ENCODE results near the gene TOX3.

Gene TOX3

DNA sequence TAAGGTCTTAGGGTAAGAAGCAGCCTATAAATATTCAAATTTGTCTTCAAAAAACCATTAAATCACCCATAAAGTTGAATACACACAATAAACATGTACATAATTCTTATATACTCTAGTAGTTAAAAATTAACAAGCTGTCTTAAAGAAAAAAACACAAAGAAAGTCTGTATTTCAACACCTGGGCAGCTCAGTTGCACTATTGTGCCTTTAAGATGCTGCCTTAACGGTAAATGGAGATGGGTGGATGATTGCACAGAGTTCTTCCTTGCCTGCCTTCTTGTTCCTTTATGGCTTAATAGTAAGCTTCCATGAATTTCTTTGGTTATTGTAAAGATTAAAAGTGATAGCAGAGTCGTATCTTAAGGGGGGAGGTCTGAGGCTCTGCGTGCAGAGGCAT is 105.1 kb downstream of the TOX3 start:
- no peak for DNase-seq (ENCODE audit: low spot score)
- in situ Hi-C loops (cut with MboI; ENCODE audit: low sequenced_read_pairs, unreplicated experiment): no loop called here
- TF ChIP-seq, protein P1, sequence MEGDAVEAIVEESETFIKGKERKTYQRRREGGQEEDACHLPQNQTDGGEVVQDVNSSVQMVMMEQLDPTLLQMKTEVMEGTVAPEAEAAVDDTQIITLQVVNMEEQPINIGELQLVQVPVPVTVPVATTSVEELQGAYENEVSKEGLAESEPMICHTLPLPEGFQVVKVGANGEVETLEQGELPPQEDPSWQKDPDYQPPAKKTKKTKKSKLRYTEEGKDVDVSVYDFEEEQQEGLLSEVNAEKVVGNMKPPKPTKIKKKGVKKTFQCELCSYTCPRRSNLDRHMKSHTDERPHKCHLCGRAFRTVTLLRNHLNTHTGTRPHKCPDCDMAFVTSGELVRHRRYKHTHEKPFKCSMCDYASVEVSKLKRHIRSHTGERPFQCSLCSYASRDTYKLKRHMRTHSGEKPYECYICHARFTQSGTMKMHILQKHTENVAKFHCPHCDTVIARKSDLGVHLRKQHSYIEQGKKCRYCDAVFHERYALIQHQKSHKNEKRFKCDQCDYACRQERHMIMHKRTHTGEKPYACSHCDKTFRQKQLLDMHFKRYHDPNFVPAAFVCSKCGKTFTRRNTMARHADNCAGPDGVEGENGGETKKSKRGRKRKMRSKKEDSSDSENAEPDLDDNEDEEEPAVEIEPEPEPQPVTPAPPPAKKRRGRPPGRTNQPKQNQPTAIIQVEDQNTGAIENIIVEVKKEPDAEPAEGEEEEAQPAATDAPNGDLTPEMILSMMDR (IDR thresholded peaks at IDR 0.05; ENCODE audit: borderline replicate concordance, control extremely low read depth, extremely low read depth, insufficient read depth, missing control alignments): no peak

DNA sequence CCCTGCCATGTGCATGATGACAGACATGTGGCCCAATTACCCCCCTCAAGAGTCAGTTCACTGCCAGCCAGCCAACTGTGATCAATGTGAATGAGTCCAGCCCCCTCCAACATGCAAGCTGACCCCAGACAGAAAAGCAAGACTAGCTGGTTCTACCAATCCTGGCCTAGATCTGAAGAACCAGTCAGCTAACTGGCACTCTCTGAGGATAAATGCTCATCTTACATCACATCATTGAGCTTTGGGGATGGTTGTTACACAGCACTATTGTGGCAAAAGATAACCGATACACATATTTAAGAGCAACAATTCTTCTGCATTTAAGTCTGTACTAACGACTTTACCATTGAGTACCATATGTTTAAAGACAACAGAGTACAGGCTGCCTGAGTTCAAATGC is 106.7 kb downstream of the TOX3 start:
- TF ChIP-seq, protein P1 (IDR thresholded peaks at IDR 0.05; ENCODE audit: borderline replicate concordance, control extremely low read depth, extremely low read depth, insufficient read depth, missing control alignments): no peak
- in situ Hi-C loops (cut with MboI; ENCODE audit: low sequenced_read_pairs, unreplicated experiment): no loop called here
- DNase-seq (ENCODE audit: low spot score): no peak

DNA sequence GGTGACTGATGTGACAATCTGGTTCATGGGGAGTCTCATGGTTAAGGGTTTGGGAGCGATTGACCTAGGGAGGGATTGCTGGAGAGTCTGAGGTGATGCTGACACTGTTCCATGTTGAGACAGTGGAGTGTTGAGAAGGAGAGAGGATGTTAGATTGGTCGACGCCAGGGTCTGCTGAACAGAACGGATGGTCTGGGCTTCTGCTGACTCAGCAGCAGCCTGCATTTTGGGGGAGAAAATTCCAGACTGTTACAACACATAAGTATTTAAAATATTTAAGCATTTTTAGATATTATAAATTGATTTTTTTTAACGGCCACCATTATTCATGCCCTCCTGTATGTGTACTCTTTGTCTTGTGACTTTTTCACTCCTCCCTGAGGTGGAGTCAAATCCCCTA is 107.2 kb downstream of the TOX3 start:
- TF ChIP-seq, protein P1 (IDR thresholded peaks at IDR 0.05; ENCODE audit: borderline replicate concordance, control extremely low read depth, extremely low read depth, insufficient read depth, missing control alignments): no peak
- in situ Hi-C loops (cut with MboI; ENCODE audit: low sequenced_read_pairs, unreplicated experiment): no loop called here
- no peak for DNase-seq (ENCODE audit: low spot score)

DNA sequence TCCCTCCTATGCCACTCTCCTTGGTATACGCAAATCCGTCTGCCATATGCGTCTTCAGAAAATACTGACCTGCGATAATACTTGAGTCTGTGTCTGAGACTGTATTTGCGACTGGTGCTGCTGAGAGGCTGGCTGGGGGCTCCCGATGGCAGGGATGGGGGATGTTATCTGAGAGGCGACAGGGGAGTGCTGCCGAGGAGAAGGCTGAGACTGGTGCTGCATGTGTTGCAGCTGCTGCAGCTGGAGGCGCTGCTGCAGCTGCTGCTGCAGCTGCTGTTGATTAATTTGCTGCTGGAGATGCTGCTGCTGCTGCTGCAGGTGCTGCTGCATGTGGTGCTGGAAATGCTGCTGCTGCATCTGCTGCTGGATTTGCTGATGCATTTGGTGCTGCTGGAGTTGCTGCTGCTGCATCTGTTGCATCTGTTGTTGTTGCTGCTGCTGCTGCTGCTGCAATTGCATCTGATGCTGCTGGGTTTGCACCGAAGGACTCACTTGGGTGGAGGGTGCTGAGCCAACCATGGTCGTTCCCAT is 107.7 kb downstream of the TOX3 start:
- TF ChIP-seq, protein P1 (IDR thresholded peaks at IDR 0.05; ENCODE audit: borderline replicate concordance, control extremely low read depth, extremely low read depth, insufficient read depth, missing control alignments): no peak
- DNase-seq (ENCODE audit: low spot score): no peak
- in situ Hi-C loops (cut with MboI; ENCODE audit: low sequenced_read_pairs, unreplicated experiment): no loop called here

DNA sequence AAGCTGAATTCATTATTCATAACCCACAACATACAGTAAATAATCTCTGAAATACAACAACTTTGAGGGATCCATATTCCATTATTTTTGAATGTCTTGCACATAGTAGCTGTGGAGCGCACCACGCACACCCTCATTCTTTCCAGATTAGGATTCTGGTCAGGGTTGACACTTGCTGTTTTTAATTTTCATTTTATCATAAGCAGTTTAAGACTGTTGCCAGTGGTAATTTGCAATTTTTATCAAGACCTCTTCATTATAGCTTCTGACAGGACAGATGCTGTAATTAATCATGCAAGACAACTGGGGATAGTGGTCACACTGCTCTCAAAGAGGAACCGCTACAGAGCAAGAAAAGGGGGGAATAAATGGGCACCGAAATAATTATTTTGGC is 109.7 kb downstream of the TOX3 start:
- TF ChIP-seq, protein P1 (IDR thresholded peaks at IDR 0.05; ENCODE audit: borderline replicate concordance, control extremely low read depth, extremely low read depth, insufficient read depth, missing control alignments): no peak
- DNase-seq (ENCODE audit: low spot score): no peak
- in situ Hi-C loops (cut with MboI; ENCODE audit: low sequenced_read_pairs, unreplicated experiment): no loop called here

DNA sequence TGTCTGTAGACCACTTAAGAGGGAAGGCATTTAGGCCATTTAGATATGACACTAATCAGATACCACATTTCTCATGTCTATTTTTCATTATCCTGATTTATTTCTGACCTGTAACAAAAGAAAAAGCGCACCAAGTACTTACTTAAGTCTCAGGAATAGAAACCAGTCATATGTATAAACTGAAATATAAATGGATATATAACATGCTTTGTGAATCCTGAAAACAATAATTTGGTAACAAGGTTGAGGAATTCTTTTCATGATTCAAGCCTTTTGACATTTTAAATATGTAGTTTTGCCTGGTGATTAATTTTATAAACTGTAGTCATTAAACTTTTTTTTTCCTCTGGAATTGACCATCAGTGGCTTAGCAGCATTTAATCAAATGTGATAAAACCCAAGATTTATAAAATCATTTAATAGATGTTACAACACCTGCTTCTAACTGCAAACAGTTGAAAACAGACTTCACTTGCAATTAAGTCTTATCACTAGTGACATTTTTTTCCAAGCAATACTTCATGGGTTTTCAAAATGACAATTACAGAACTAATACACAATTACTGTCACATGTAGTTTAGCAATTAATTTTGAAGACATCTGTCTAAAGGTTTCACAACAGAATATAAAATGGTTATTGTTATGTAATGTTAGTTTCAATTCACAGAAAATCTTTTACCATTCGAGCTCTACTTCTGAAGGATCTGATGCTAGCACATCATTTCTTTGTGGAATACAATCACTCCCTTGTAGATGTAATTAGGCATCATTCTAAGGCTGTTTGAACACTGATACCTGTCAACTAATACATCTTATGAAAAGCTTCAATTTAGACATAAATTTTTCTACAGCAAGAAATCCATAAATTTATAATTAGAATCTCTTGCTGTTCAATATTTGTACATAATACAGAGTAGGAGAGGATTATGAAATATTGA is 110.3 kb downstream of the TOX3 start:
- TF ChIP-seq, protein P1 (IDR thresholded peaks at IDR 0.05; ENCODE audit: borderline replicate concordance, control extremely low read depth, extremely low read depth, insufficient read depth, missing control alignments): no peak
- in situ Hi-C loops (cut with MboI; ENCODE audit: low sequenced_read_pairs, unreplicated experiment): no loop called here
- DNase-seq (ENCODE audit: low spot score): no peak

All from GM13976 (cell line).